GM12874 (cell line): Measurements from ENCODE around the gene RASD2.

Experiments used
- CTCF ChIP-seq: IDR thresholded peaks from 2 replicates; pipeline ENCODE4 v1.5.1; 2011; ENCODE audit warnings: low read depth, mild to moderate bottlenecking, control low read depth, low read length, moderate library complexity; ENCODE audit not compliant: insufficient read depth

RASD2 gene

GRCh38 chr22:35593891-35594470 is 53.4 kb downstream of the RASD2 start:
- no peak for TF ChIP-seq CTCF

- no peak for TF ChIP-seq CTCF
Observed at GRCh38 chr22:35594686-35595085, 54.1 kb downstream of the RASD2 start.

GRCh38 chr22:35596821-35597220 is 56.2 kb downstream of the RASD2 start:
- TF ChIP-seq CTCF: no peak

GRCh38 chr22:35597692-35598395 is 57.2 kb downstream of the RASD2 start:
- no peak for TF ChIP-seq CTCF

GRCh38 chr22:35598396-35598710 is 57.7 kb downstream of the RASD2 start:
- TF ChIP-seq CTCF: no peak

GRCh38 chr22:35599364-35599763 is 58.7 kb downstream of the RASD2 start:
- TF ChIP-seq CTCF: no peak

GRCh38 chr22:35600476-35600875 is 59.8 kb downstream of the RASD2 start:
- TF ChIP-seq CTCF: no peak
